GM21737 (cell line): Measurements from ENCODE around the gene ETV7.
"Not testable (repeated sequence)": the region's sequence is repeated elsewhere in the genome, so short reads cannot be mapped to it uniquely, and the experiment has no call there.

Experiments
- ATAC-seq: cut with Tn5 transposase; IDR thresholded peaks from one replicate; pipeline ENCODE4 v1.9.1; 2021; ENCODE audit warnings: mild to moderate bottlenecking, moderate library complexity; ENCODE audit not compliant: unreplicated experiment

ETV7 gene

GRCh38 chr6:36387440-36388303, at the start of gene ETV7:
TSS of gene ETV7 (minus strand) at chr6:36387669. CDS start at chr6:36387541, 128 bp downstream.
- ATAC-seq: peak; percentile 51

- ATAC-seq: no peak
Observed at GRCh38 chr6:36436466-36436865, 49.0 kb upstream of the ETV7 start.

- ATAC-seq: no peak
Observed at GRCh38 chr6:36432151-36432671, 44.7 kb upstream of the ETV7 start.

- ATAC-seq: no peak
Observed at GRCh38 chr6:36431197-36431596, 43.7 kb upstream of the ETV7 start.

DNA sequence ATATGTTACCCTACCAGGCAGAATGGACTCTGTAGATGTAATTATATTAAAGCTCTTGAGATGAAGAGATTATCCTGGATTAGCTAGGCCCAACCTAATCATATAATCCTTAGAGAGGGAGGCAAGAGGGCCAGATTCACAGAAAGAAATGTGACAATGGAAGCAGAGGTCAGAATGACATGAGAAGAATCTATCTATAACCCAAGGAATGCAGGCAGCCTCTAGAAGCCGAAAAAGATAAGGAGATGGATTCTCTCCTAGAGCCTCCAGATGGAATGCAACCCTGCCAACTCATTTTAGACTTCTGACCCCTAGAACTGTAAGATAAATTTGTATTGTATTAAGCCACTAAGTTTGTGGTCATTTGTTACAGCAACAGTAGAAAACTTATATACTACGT, 42.9 kb upstream of the ETV7 start:
- no peak for ATAC-seq

GRCh38 chr6:36428911-36429310, 41.4 kb upstream of the ETV7 start:
- no peak for ATAC-seq

GRCh38 chr6:36426622-36427021, 39.2 kb upstream of the ETV7 start:
- no peak for ATAC-seq

DNA sequence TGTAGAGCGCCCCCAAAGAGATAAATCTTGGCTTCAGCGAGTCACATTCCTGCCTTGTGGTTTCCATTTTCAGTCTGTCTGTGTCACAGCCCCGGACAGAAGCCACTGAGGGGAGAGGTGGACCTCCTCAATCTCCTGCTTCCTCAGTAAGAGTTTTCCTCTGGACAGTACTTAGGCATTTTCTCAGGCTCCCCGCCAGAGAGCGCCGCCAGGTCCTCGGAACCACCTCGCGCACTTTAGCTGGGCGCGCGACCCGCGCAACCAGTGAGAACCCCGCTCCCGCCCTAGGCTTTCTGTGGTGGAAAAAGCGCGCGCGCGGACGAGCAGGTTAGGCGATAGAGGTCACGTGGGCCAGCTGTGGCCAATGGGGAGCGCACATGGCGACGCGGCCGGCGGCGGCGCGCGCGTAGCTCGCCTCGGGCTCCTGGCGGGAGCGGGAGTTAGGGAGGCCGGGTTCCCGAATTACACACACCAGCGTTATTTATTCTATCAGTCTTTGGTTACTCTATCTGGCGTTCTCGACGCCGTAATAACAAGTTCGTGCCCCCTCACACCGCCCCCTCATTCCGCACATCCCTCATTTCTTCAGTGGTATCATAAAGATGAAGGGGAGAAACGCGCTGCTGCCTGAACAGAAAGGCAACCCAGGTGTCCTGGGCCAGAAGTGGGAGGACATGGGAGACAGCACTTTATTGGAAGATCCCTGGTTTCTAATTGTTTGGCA, 35.8 kb upstream of the ETV7 start:
- peak; percentile 90 for ATAC-seq

DNA sequence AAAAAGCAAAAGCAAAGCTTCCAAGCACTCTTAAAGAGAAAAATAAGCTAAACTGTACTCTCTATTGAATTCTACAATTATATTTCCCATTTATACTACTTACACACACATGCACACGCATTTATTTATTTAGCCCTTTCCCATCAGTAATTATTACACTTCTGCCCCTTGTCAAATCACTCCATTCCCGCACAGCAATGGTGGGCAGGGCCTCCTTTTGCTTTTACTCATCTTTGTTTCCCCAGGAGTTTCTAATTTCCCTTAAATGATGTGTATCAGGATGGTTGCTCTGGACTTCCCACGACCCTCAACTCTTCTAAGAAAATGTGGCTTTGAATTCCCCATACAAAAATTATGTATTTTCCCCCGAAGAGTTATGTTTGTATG, 35.2 kb upstream of the ETV7 start:
- ATAC-seq: no peak

DNA sequence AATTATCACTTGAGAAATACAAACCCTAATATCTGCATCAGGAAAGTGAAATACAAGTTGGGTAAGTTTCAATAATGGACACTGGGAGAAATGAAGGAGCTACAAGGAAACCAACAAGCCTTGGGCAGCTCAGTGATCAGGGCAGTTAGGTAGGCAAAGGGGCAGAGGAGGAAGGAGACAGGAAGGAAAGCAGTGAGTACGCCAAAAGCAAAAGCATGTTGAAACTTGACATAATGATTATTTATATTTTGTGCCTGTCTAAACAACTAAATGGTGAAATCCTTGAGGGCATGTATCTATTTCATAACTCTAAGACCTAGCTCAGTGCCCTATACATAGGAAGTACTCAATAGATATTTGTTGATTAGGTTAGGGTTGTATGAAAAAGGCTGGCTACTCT, 31.8 kb upstream of the ETV7 start:
- no peak for ATAC-seq

DNA sequence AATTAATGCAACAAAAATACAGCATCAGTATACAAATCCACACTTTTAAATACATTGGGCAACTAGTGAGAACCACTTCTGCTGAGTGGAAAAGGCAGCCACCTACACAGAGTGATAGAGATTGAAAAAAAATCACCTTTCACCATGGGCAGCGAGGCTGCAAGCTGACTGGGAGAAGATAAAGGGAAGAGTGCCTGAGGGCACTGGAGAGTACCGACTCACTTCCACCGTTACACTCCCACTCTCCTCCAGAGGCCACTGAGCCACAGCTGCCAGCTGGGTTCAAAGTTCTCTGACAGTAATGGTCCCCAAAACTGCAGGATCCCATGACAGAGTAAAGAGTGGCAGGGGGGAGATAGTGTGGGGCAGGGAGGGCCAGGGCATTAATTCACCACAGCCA, 31.1 kb upstream of the ETV7 start:
- ATAC-seq: no peak

DNA sequence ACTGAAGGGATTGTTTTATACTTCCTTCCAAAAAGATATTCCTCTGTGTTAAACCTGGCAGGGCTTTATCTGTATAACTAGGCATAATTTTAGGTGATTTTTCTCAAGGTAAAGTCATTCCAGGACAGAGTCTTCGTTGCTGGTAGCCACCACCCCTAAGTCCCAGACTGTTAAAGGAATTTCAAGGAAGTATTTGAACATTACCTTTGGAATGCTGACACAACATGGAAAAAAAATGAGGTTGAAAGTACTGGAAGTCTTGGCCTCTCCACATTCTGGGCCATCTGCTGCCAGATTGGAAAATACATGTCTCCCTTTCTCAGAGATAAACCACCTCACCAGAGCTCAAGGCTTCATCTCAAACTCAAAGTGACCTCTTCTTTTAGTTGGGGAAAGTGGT, 27.0 kb upstream of the ETV7 start:
- ATAC-seq: no peak

DNA sequence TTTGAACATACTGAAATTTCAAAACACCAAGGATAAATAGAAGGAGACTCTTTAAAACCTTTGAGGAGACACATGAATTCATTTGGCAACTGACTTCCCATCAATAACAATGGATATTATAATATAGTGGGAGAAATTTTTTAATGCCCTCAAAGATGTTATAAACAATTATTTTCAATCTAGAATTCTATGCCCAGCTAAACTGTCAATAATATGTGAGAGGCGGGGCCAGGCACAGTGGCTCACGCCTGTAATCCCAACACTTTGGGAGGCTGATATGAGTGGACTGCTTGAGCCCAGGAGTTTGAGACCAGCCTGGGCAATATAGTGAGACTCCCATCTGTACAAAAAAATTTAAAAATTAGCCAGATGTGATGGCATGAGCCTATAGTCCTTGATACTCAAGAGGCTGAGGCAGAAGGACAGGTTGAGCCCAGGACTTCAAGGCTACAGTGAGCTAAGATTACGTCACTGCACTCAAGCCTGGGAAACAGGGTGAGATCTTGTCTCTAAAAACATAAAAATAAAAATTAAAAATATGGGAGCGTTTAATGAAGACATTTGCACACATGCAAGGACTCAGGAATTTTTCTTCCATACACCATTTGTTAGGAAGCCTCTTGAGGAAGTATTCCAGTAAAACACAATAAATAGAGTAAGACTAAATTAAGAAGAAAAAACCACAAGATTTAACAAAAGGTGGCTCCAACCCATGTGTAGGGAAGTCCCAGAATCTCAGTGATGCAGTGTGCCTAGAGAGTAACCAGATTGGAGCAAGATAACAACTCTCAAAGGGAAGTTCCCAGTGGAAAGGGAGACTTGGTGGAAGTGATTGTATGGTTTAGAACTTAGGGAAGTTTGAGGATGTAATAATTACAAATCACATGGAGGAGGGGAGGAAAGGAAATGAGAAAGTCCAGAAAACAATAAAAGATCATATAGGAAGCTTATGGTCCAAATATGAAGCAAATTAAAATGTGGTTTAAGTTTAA, 26.3 kb upstream of the ETV7 start:
- ATAC-seq: no peak

- not testable (repeated sequence) for ATAC-seq
Observed at GRCh38 chr6:36409718-36410117, 22.2 kb upstream of the ETV7 start.

GRCh38 chr6:36404164-36404563, 16.7 kb upstream of the ETV7 start:
- no peak for ATAC-seq

GRCh38 chr6:36402481-36402880, 15.0 kb upstream of the ETV7 start:
- ATAC-seq: no peak

DNA sequence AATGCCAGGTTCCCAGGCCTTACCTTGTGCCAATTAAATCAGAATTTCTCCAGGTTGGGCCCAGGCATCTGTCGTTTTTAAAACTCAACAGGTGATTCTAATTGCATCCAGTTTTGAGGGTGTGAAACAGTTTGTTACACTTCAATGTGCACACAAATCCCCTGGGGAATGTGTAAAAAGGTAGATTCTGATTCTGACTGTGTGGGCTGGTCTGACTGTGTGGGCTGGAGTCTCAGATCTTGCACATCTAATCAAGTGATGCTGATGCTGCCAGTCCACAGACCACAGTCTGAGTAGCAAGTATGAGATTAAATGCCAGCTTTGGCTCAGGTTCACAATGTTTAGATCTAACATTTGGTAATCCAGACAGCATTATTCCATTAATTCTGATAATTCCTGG, 12.5 kb upstream of the ETV7 start:
- ATAC-seq: no peak

- ATAC-seq: no peak
Observed at GRCh38 chr6:36392621-36393020, 5.2 kb upstream of the ETV7 start.

DNA sequence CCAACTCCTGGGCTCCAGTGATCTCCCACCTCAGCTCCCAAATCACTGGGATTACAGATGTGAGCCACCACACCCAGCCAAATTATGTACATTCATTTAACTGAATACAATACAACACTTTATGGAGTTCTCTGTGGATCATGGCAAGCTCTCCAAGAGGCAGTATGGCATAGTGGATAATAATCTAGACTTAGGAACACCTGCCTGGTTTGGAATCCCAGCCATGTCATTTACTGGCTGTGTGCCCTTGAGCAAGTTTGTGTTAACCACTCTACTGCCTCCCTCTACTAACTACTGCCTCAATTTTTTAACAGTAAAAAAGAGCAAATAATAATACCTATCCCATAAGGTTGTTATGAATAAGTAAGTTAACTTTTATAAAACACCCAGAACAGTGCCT, 1.9 kb upstream of the ETV7 start:
- no peak for ATAC-seq

DNA sequence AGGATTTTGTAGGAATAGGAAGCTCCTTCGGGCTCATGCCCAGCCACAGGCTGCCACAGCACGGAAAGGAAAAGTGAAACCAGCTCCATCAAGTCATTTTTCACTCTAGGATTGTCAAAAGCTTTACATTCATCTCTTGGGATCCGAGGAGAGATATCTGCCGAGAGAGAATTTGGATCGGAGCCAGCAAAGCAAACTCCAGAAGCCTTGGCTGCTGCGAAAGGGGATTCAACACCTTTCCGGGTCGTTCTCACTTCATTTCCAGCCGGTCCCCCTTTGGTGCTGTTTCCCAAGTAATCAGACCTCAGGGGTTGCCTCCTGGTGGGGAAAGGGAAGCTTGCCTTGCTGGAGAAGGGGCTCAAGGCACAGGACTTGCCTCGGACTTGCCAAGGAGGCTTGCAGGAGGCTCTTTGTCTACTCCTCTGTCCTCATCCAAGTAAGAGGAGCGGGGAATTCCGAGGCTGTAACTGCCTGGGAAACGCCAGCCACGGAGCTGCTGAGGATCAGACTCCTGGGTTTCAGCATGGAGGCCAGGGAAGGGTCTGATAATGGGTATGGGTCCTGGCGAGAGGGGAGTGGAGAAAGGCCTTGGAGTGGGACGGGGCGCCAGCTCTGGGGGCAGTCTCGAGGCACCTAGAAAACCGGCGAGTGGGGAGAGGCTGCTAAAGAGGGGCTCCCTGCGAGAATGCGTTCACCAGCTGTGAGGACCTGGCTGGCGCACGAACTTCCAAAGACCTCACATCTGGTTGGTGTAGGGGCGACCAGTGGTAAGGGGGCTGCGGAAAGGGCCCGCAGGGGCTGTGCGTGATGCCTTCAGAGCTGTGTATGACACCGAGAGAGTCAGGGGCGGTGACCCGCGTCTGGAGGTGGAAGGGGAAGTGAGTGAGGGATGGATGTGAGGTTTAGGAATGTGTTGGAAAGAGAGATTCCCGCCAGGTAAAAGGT, 702 bp downstream of the ETV7 start:
- ATAC-seq: no peak
